Right lobe of liver (tissue), 4 donors: ENCODE data around the gene SACM1L.

Experiments
- CTCF ChIP-seq, 4 donors: fragments of 200-600 bp in 3 of 4; fragments of 450-650 bp in 1 of 4; IDR thresholded peaks; one replicate each; pipeline versions ENCODE4 v1.5.1 to v1.8.0; 2016 to 2022; ENCODE audit warnings: antibody characterized with exemption in 4 of 4, mild to moderate bottlenecking in 2 of 4
- POLR2A ChIP-seq: fragments of 450-650 bp; IDR thresholded peaks from one replicate; pipeline ENCODE4 v1.6.1; 2017; ENCODE audit warnings: antibody characterized with exemption, mild to moderate bottlenecking
- donor health status: DM: no; HTN: no; CAD: no.
- donor health status: DM: no; HTN: no; CAD: no.
- donor health status: DM: no; HTN: yes; CAD: no.

GRCh38 chr3:45642731-45643152 is 46.5 kb upstream of the SACM1L start:
- TF ChIP-seq CTCF (IDR thresholded peaks at IDR 0.05), result no peak
- no peak for TF ChIP-seq POLR2A
